ENCODE measurements around the gene PRKCH.

GRCh38 chr14:61397615-61398014 is 76.2 kb downstream of the PRKCH start:
- TF ChIP-seq CTCF (IDR thresholded peaks at IDR 0.05) = no peak
- TF ChIP-seq POLR2A (IDR thresholded peaks at IDR 0.05) = no peak
